Activated naive CD8-positive, alpha-beta T cell treated with anti-CD3 and anti-CD28 coated beads, Interleukin-2, amount 50 U/mL, for 16 hours (primary cell): Measurements from ENCODE around the gene ELP1.
A peak's percentile ranks its signal among the peaks of the same experiment; 100 is the strongest.
"Not testable (repeated sequence)": the region's sequence is repeated elsewhere in the genome, so short reads cannot be mapped to it uniquely, and the experiment has no call there.

Experiments
- DNase-seq: peaks from one replicate; pipeline ENCODE4 v3.0.0-alpha.2; 2020; ENCODE audit warnings: low read depth, low spot score

Gene ELP1

GRCh38 chr9:108933231-108933717 is 650 bp downstream of the ELP1 start:
- no peak for DNase-seq

GRCh38 chr9:108928386-108928785 is 5.5 kb downstream of the ELP1 start:
- DNase-seq, result no peak

- no peak for DNase-seq
These were observed 9.5 kb downstream of the ELP1 start for GRCh38 chr9:108924466-108924865.

GRCh38 chr9:108921200-108921599 is 12.7 kb downstream of the ELP1 start:
- no peak for DNase-seq

DNA sequence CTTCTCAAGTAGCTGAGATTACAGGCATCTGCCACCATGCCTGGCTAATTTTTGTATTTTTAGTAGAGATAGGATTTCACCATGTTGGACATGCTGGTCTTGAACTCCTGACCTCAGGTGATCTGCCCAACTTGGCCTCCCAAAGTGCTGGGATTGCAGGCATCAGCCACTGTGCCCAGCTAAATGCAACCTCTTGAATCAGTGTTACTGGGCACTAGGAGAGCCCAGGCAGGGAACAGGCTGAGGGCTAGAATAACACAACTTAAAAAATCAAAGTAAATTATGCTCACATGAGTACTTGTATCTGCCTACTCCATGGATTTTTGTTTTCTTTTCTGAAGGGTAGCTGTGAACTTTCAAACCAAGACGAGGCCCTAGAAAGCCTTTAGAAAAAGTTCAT is 13.5 kb downstream of the ELP1 start:
- DNase-seq, result not testable (repeated sequence)

DNA sequence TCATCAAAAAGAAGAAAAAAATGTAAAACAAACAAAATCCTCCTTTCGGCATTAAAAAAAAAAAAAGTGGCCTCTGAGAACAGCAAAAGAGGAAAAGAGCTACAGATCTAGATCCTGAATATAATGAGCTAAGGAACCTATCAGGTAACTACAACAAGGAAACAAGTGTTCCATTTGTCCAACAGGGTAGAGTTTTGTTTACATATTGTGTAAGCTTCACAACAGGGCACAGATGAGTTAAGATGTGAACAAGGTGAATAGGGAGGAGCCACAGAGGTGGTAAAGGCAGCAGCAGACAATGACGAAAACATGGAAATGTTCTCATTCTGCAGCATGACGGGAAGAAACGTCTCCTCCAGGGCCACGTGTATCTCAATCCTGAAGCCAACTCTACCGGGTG is 14.4 kb downstream of the ELP1 start:
- no peak for DNase-seq

GRCh38 chr9:108913391-108913790 is 20.5 kb downstream of the ELP1 start:
- no peak for DNase-seq

GRCh38 chr9:108911820-108912219 is 22.1 kb downstream of the ELP1 start:
- no peak for DNase-seq

DNA sequence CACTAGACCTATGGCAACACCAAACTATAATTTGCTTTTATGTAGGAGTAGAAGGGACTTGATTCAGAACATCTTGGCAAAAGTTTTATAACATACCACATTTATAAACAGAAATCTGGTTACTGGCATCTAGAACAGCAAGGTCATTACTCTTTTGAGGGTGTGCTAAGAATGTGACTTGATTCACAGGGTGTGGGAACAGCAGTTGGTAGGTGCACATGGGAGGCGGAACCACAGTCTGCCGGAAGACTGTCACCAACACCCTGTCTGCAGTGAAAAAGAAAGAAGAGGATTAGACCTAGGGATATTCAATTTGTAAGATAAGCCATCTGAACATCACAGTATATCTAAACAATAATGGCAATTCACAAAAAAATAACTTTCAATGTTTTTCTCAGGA is 23.0 kb downstream of the ELP1 start:
- DNase-seq, result no peak

GRCh38 chr9:108910402-108910801 is 23.5 kb downstream of the ELP1 start:
- no peak for DNase-seq

- no peak for DNase-seq
These were observed 28.4 kb downstream of the ELP1 start for GRCh38 chr9:108905494-108905893.

GRCh38 chr9:108904161-108904560 is 29.8 kb downstream of the ELP1 start:
- no peak for DNase-seq

GRCh38 chr9:108903420-108904103 is 30.4 kb downstream of the ELP1 start:
- DNase-seq, result no peak

- no peak for DNase-seq
These were observed 33.7 kb downstream of the ELP1 start for GRCh38 chr9:108900176-108900575.

GRCh38 chr9:108899023-108899695 is 34.8 kb downstream of the ELP1 start:
- not testable (repeated sequence) for DNase-seq

DNA sequence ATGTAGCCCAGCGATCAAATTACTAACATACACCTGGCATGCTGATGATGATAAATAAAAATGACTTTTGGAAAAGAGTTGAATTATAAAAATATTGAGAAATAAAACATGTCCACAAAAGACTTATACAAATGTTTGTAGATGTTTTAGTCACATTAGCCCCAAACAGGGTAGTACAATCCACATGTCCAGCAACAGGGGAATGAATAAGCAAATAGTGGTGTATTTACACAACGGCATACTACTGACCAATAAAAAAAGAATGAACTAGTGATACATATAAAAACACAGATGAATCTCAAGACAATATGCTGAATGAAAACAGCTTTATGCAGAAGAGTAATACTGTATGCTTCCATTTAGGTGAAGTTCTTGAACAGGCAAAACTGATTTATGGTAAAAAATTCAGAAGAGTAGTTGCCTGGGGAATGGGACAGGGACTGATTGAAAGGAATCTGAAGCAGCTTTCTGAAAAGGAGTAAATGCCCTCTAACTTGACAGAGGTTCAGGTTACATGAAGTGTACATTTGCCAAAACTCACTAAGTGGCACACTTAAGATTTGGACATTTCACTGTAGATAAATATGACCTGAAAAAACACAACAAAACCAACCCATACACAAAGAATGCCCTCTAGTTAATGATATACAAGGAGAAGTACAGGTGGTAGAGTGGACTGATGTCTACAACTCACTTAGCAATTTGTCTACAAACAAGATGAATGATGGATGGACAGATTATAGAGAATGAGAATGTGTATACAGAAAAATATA is 36.4 kb downstream of the ELP1 start:
- DNase-seq, result no peak

DNA sequence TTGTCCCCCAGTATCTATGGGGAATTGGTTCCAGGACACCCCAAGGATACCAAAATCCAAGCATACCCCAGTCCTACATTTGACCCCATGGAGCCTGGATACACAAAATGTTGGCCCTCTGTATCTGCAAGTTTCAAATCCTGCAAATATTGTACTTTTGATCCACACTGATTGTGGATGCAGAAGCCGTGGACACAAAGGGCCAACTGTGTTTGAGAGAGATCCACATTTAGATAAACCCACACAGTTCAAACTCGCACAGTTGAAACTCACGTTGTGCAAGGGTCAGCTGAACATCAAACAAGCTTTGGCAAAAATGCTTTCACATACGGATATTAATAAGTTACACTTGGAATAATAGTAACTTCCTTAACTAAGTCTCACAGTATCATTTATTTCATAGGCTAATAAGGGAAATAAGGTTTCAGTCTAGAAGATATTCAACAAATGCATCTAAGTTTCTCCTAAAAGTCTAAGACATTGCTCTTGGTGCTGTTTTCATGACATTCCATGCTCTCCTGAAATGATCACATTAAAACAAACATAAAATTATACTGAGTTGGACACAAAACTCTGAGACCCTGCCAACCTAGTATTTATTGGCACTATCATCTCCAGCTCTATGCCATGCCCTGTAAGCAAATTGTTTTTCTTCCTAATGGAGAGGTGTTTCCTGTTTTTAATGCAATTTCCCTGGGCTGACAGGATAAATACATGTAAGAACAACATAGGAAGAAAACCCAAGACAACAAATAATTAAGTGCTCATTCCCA is 39.5 kb downstream of the ELP1 start:
- DNase-seq, result no peak

- no peak for DNase-seq
These were observed 44.3 kb downstream of the ELP1 start for GRCh38 chr9:108889649-108890067.

DNA sequence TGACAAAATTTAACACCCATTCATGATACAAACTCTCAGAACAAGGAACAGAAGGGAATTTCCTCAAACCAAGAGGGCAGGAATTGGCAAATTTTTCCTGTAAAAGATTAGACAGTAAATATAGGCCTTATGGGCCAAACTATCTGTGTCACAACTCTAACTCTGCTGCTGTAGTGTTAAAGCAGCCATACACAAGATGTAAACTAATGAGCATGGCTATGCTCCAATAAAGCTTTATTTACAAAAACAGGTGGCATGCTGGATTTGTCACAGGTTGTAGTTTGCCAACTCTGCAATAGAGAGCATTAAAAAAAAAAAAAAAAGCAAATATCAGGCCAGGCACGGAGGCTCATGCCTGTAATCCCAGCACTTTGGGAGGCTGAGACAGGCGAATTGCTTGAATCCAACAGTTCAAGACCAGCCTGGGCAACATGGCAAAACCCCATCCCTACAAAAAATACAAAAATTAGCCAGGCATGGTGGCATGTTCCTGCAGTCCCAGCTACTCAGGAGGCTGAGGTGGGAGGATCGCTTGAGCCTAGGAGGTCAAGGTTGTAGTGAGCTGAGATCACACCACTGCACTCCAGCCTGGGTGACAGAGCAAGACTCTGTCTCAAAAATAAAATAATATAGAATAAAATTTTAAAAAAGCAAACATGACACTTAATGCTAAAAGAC is 47.2 kb downstream of the ELP1 start:
- not testable (repeated sequence) for DNase-seq

DNA sequence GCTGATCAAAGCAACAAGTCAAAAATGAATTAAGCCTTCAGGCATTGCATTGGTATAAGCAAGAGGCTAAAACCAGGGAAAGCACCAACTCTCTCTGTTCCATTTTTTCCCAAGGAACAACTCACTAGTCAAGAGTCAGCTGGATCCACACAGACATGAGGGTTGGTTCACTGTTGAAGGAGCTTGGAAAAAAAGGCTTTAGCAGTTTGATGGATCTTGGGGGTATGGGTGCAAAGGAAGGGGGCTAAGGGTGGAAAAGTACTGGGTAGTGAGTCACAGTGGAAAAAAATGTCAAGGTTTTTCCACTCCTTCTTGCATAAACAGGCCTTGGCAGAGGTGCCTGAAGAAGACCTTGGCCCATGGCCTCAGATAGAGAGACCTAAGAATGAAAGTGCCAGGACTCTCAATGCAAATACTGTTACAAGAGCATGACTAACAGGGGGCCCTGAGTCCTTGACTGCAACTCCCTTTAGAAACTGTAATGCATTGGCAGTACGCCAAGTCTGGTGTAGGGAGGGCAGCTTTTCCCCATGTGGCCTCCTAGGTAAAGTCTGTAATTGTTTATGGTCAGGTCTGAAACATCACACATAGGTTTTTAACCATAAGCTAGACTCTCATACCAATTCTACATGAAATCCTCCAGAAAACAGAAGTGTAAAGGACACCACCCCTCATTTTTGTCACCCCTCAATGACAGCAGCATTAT is 48.1 kb downstream of the ELP1 start:
- peak; percentile 42 for DNase-seq

DNA sequence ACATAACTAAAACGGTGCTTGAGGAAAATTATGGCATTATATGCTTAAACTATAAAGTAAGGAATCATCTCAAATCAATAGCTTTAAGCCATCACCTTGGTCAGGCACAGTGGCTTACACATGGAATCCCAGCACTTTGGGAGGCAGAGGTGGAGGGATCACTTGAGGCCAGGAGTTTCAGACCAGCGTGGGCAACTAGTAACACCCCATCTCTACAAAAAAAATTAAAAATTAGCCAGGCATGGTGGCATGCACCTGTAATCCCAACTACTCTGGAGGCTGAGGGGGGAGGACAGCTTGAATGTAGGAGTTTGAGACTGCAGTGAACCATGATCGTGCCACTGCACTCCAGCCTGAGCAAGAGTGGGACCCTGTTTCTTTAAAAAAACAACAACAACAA is 49.2 kb downstream of the ELP1 start:
- DNase-seq, result no peak
